ENCODE measurements around the gene ERMN.

DNA sequence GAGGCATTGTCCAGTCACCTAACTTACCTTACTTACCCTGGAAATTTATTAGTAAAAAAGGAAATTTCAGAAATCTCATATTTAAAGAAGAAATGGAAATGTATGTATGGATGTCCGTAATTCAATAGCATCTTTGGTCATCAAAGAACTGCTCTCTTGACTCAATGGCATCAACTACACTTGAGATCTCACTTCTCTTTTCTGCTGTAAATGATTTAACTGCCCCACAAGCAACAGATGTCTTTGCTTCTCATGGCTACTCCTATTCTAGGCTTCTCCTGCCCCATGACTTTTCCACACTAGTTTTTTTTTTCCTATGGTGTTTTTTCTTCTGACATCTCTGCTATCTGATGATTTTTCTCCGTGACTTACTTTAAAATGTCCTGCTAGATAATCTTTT lies 34.0 kb upstream of the ERMN start:
- TF ChIP-seq EZH2 (IDR thresholded peaks at IDR 0.05; ENCODE audit: low read length), result no peak
- TF ChIP-seq, protein P1, sequence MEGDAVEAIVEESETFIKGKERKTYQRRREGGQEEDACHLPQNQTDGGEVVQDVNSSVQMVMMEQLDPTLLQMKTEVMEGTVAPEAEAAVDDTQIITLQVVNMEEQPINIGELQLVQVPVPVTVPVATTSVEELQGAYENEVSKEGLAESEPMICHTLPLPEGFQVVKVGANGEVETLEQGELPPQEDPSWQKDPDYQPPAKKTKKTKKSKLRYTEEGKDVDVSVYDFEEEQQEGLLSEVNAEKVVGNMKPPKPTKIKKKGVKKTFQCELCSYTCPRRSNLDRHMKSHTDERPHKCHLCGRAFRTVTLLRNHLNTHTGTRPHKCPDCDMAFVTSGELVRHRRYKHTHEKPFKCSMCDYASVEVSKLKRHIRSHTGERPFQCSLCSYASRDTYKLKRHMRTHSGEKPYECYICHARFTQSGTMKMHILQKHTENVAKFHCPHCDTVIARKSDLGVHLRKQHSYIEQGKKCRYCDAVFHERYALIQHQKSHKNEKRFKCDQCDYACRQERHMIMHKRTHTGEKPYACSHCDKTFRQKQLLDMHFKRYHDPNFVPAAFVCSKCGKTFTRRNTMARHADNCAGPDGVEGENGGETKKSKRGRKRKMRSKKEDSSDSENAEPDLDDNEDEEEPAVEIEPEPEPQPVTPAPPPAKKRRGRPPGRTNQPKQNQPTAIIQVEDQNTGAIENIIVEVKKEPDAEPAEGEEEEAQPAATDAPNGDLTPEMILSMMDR (optimal IDR thresholded peaks at IDR 0.05 in 1 of 3, IDR thresholded peaks at IDR 0.05 in 1 of 3, conservative IDR thresholded peaks at IDR 0.05 in 1 of 3; ENCODE audit: extremely low read depth in 1 of 3, insufficient read depth in 2 of 3, low read length in 3 of 3), result no peak

Measured in keratinocyte (primary cell).